PC-3 (cell line): Measurements from ENCODE around the gene IL1RAPL2. TPM values are rescaled to one million over a fixed set of nuclear protein-coding genes. Genes with fewer than 3 reads are reported as not detected.
"Not testable (repeated sequence)": the region's sequence is repeated elsewhere in the genome, so short reads cannot be mapped to it uniquely, and the experiment has no call there.

ENCODE experiments used
- ATAC-seq: fragments of 200-7000 bp; cut with Tn5 transposase; 2 replicates; pipeline ENCODE4 v1.9.1; 2020; ENCODE audit warnings: mild to moderate bottlenecking, moderate library complexity
- BruUV-seq: library from RNA; stranded (reverse); fragments of 400-500 nt; replicated peaks from 2 replicates; lab custom pipeline; 2021; lab: Mats Ljungman, UMichigan
- CTCF ChIA-PET: fragments of 300-600 bp; sonication (Branson Sonifier 250); formaldehyde crosslinking; loops from one replicate; lab custom pipeline; 2022; ENCODE audit warnings: antibody characterized with exemption; lab: Charles Lee
- POLR2A ChIA-PET: fragments of 300-600 bp; sonication (Branson Sonifier 250); formaldehyde crosslinking; loops from one replicate; lab custom pipeline; 2022; ENCODE audit warnings: antibody characterized with exemption; ENCODE audit not compliant: unreplicated experiment; lab: Charles Lee
- DNase-seq: peaks from one replicate; pipeline ENCODE4 v3.0.0-alpha.2; 2015
- H2AFZ ChIP-seq: fragments of 300-600 bp; sonication (generic); 2 replicates; pipeline ENCODE4 v1.6.0; 2016; ENCODE audit warnings: antibody characterized with exemption, low read length
- H3F3A ChIP-seq: fragments of 300-600 bp; sonication (generic); one replicate; pipeline ENCODE4 v1.6.0; 2017; ENCODE audit warnings: antibody characterized with exemption, low read length, control low read depth, mild to moderate bottlenecking; ENCODE audit not compliant: unreplicated experiment
- H3K27ac ChIP-seq: fragments of 300-600 bp; sonication (generic); 2 replicates; pipeline ENCODE4 v1.5.1; 2016; ENCODE audit warnings: mild to moderate bottlenecking, low read length
- H3K27me3 ChIP-seq: fragments of 300-600 bp; sonication (generic); 2 replicates; pipeline ENCODE4 v1.6.1; 2016; ENCODE audit warnings: low read length, mixed read lengths
- H3K36me3 ChIP-seq: fragments of 300-600 bp; sonication (generic); 2 replicates; pipeline ENCODE4 v1.6.1; 2016; ENCODE audit warnings: low read depth, mixed run types, low read length, mixed read lengths
- H3K4me1 ChIP-seq: fragments of 300-600 bp; sonication (generic); 2 replicates; pipeline ENCODE4 v1.5.1; 2016; ENCODE audit warnings: low read length; ENCODE audit not compliant: insufficient read depth
- H3K4me2 ChIP-seq: fragments of 300-600 bp; sonication (generic); 2 replicates; pipeline ENCODE4 v1.6.0; 2016; ENCODE audit warnings: low read length
- H3K4me3 ChIP-seq: fragments of 300-600 bp; sonication (generic); 2 replicates; pipeline ENCODE4 v1.5.1; 2016; ENCODE audit warnings: mild to moderate bottlenecking, low read length, mixed read lengths
- H3K79me2 ChIP-seq: fragments of 300-600 bp; sonication (generic); 2 replicates; pipeline ENCODE4 v1.6.1; 2017; ENCODE audit warnings: low read length, mixed read lengths
- H3K9ac ChIP-seq: fragments of 300-600 bp; sonication (generic); 2 replicates; pipeline ENCODE4 v1.6.0; 2016; ENCODE audit warnings: mild to moderate bottlenecking, low read length
- H3K9me2 ChIP-seq: fragments of 300-600 bp; sonication (generic); replicated peaks from 2 replicates; pipeline ENCODE4 v1.6.1; 2016; ENCODE audit warnings: mixed run types, low read length, mixed read lengths
- H3K9me3 ChIP-seq: fragments of 300-600 bp; sonication (generic); 2 replicates; pipeline ENCODE4 v1.6.1; 2016; ENCODE audit warnings: low read length, mixed read lengths
- H4K20me1 ChIP-seq: fragments of 300-600 bp; sonication (generic); 2 replicates; pipeline ENCODE4 v1.6.1; 2016; ENCODE audit warnings: low read length, mixed read lengths
- CTCF ChIP-seq: fragments of 300-600 bp; sonication (generic); conservative IDR thresholded peaks from 2 replicates; pipeline ENCODE4 v1.5.1; 2017; ENCODE audit warnings: antibody characterized with exemption, low read depth, mild to moderate bottlenecking, low read length
- EZH2 ChIP-seq: fragments of 300-600 bp; sonication (generic); IDR thresholded peaks from one replicate; pipeline ENCODE4 v1.6.1; 2017; ENCODE audit warnings: antibody characterized with exemption, mild to moderate bottlenecking, low read length; ENCODE audit not compliant: unreplicated experiment
- EZH2phosphoT487 ChIP-seq: fragments of 300-600 bp; sonication (generic); IDR thresholded peaks from 2 replicates; pipeline ENCODE4 v1.6.1; 2018; ENCODE audit warnings: mild to moderate bottlenecking, antibody characterized with exemption, low read length, borderline replicate concordance
- intact Hi-C: fragments of 100-400 bp; cut with micrococcal nuclease; formaldehyde crosslinking; loops from 2 replicates; pipeline ENCODE4 v1.9.0; 2023
- total RNA-seq: library from RNA; depleted of rRNA; stranded (reverse); fragments of >200 nt; gene quantifications from 2 replicates; pipeline ENCODE4 v1.2.3, GENCODE V29; 2014

Gene IL1RAPL2
- total RNA-seq, 1 experiment from 2014 or later = 0.62 TPM

- Histone ChIP-seq H3K27me3 (no peaks in the 10 kb centered on the region), H3K4me2 (no peak overlapping the region), H3K36me3 (no peaks in the 10 kb centered on the region), H4K20me1 (no peaks in the 10 kb centered on the region), H3K9ac (no peak overlapping the region), H2AFZ (no peak overlapping the region), H3K27ac (no peak overlapping the region), H3F3A (no peaks in the 10 kb centered on the region), H3K4me1 (no peaks in the 10 kb centered on the region), H3K79me2 (no peaks in the 10 kb centered on the region), H3K9me2 (no peaks in the 10 kb centered on the region), H3K4me3 (no peak overlapping the region), H3K9me3 (no peaks in the 10 kb centered on the region)
- POLR2A ChIA-PET = interaction anchor here (0.5 kb wide), 1 partner anchor 206 kb away, joined by 3 read pairs; no protein-coding TSS in a partner anchor
- DNase-seq (peak; percentile 49), ATAC-seq (peak; percentile 68; the same call in 1 of the 2 replicates)
- intact Hi-C loops = no loop called here
- CTCF ChIA-PET = interaction anchor here (0.6 kb wide), 1 partner anchor 36 kb away, joined by 4 read pairs; no protein-coding TSS in a partner anchor
- BruUV-seq = no TSS peak
- TF ChIP-seq EZH2phosphoT487 = no peak
- TF ChIP-seq CTCF = peak; percentile 72
Measured at GRCh38 chrX:104913348-104913747, 347.3 kb downstream of the IL1RAPL2 start.

- H3K27me3 ChIP-seq, H2AFZ ChIP-seq, H3F3A ChIP-seq, BruUV-seq, H3K36me3 ChIP-seq, CTCF ChIA-PET, H3K9me2 ChIP-seq, POLR2A ChIA-PET, intact Hi-C loops, H3K4me2 ChIP-seq, H3K4me3 ChIP-seq, H3K4me1 ChIP-seq, ATAC-seq, H4K20me1 ChIP-seq, H3K9me3 ChIP-seq, DNase-seq, H3K27ac ChIP-seq, H3K79me2 ChIP-seq, H3K9ac ChIP-seq: not testable (repeated sequence)
Measured at GRCh38 chrX:104914686-104915085, 348.7 kb downstream of the IL1RAPL2 start.

GRCh38 chrX:104918122-104918521 lies 352.1 kb downstream of the IL1RAPL2 start:
- ChIA-PET CTCF (no interaction called here), POLR2A (interaction anchor here (0.6 kb wide), 1 partner anchor 15 kb away, joined by 4 read pairs; no protein-coding TSS in a partner anchor)
- Histone ChIP-seq H3K4me3 (no peak overlapping the region), H3K9me3 (no peaks in the 10 kb centered on the region), H3K4me1 (peaks cover 3% of the 10 kb centered on the region; the same call in 1 of the 2 replicates), H3K36me3 (no peaks in the 10 kb centered on the region), H2AFZ (no peak overlapping the region), H3F3A (no peaks in the 10 kb centered on the region), H3K27me3 (no peaks in the 10 kb centered on the region), H3K9ac (no peak overlapping the region), H3K9me2 (no peaks in the 10 kb centered on the region), H3K27ac (no peak overlapping the region), H3K79me2 (no peaks in the 10 kb centered on the region), H4K20me1 (no peaks in the 10 kb centered on the region), H3K4me2 (no peak overlapping the region)
- ATAC-seq (no peak), DNase-seq (no peak)
- intact Hi-C loops = no loop called here
- no TSS peak for BruUV-seq
- TF ChIP-seq EZH2phosphoT487 = no peak
- no peak for TF ChIP-seq EZH2
- TF ChIP-seq CTCF = no peak
